ENCODE results near the gene PADI1. TPM values are rescaled to one million over a fixed set of nuclear protein-coding genes. Genes with fewer than 3 reads are reported as not detected.

The PADI1 gene
- total and polyA plus RNA-seq, 4 donors, result 4.9 TPM; not detected in 3

DNA sequence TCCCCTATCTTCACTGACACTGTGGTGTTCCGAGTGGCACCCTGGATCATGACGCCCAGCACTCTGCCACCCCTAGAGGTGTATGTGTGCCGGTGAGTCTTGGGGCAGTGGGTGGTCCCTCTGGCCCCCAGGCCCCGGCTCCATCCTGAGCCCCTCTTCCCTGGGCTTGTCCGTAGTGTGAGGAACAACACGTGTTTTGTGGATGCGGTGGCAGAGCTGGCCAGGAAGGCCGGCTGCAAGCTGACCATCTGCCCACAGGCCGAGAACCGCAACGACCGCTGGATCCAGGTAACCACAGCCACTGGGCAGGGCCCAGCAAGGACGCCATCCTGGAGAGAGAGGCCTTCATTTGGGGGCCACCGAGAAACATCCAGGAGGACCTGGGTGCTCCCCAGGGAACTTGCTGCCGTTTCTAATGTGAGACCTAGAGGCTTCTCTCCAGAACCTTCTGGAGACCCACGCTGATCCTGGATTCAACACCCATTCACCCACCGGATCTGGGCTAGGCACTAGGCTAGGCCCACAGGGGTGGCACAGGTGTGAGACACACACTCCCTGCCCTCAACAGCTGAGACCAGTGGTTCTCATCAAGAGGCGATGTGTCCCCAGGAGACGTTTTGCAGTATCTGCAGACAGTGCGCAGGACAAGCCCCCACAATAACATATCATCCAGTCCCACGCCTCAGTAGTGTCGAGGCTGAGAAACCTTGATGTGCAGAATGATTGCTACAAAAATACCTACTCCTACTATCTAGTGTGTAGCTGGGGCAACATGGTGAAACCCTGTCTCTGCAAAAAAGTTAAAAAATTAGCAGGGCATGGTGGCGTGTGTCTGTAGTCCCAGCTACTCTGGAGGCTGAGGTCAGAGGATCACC is 66.2 kb downstream of the PADI1 start:
- no peak for DNase-seq (ENCODE audit: low spot score)
- no peak for TF ChIP-seq CTCF (IDR thresholded peaks at IDR 0.05; ENCODE audit: low read depth, low read length, missing input control)
- TF ChIP-seq RAD21 (IDR thresholded peaks at IDR 0.05), result no peak
- no peak for TF ChIP-seq YY1 (IDR thresholded peaks at IDR 0.05)
- Histone ChIP-seq H3K9ac (ENCODE audit: low read depth in 1 of 2, low read length in 2 of 2) (no peak overlapping the region), H3K4me3 (ENCODE audit: low read depth in 1 of 3, low read length in 3 of 3) (no peak overlapping the region), H3K27ac (ENCODE audit: low read depth in 1 of 2, low read length in 2 of 2) (no peak overlapping the region), H3K36me3 (ENCODE audit: control insufficient read depth in 4 of 4, insufficient read depth in 3 of 4, low read depth in 1 of 4, low read length in 3 of 4) (peaks cover 0 to 1% (median 0%) of the 10 kb centered on the region in 4 donors), H3K9me3 (ENCODE audit: control insufficient read depth in 4 of 4, low read length in 3 of 4) (no peaks in the 10 kb centered on the region), H3K27me3 (ENCODE audit: control insufficient read depth in 4 of 4, insufficient read depth in 4 of 4, low read length in 3 of 4) (peaks cover 0 to 2% (median 0%) of the 10 kb centered on the region in 4 donors), H3K4me1 (ENCODE audit: control insufficient read depth in 4 of 4, insufficient read depth in 4 of 4, low read length in 3 of 4) (no peaks in the 10 kb centered on the region)
- 90% methylated on average over 23 of the region's 23 CpGs for WGBS

DNA sequence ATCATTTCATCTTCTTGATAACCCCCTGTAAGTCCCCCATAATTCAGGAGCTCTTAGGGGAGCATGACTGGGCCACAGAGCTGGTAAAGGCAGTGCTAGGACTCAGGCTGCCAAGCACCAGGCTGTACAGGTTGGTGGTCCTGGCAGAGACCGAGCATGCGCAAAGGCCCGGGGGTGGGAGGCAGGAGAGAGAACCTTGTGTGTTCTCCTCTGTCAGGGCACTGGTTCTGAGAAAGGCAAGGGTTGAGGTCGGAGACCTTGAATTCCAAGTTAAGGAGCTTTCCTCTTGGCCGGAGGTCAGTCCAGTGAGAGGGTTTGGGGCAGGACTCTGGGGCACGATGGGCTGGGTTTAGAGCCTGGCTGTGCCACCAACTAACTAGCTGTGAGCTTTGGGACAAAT is 67.1 kb downstream of the PADI1 start:
- 90% methylated on average over 6 of the region's 6 CpGs for WGBS
- no peak overlapping the region for H3K27ac ChIP-seq (ENCODE audit: low read depth in 1 of 2, low read length in 2 of 2)
- H3K4me1 ChIP-seq (ENCODE audit: control insufficient read depth in 4 of 4, insufficient read depth in 4 of 4, low read length in 3 of 4), result no peaks in the 10 kb centered on the region
- H3K27me3 ChIP-seq (ENCODE audit: control insufficient read depth in 4 of 4, insufficient read depth in 4 of 4, low read length in 3 of 4), result peaks cover 0 to 2% (median 0%) of the 10 kb centered on the region in 4 donors
- H3K9ac ChIP-seq (ENCODE audit: low read depth in 1 of 2, low read length in 2 of 2), result no peak overlapping the region
- TF ChIP-seq TAF1 (conservative IDR thresholded peaks at IDR 0.05) (no peak), RXRA (IDR thresholded peaks at IDR 0.05) (no peak), CTCF (IDR thresholded peaks at IDR 0.05; ENCODE audit: low read depth, low read length, missing input control) (no peak), FOXA1 (IDR thresholded peaks at IDR 0.05) (no peak), HNF4A (conservative IDR thresholded peaks at IDR 0.05) (no peak), MAX (IDR thresholded peaks at IDR 0.05) (no peak), ZBTB33 (IDR thresholded peaks at IDR 0.05) (no peak), EGR1 (IDR thresholded peaks at IDR 0.05; ENCODE audit: low read depth in 2 of 2) (no peak), GABPA (IDR thresholded peaks at IDR 0.05 in 1 of 2, conservative IDR thresholded peaks at IDR 0.05 in 1 of 2) (no peak), YY1 (IDR thresholded peaks at IDR 0.05) (no peak), NR2F2 (IDR thresholded peaks at IDR 0.05) (no peak), SP1 (IDR thresholded peaks at IDR 0.05) (no peak), JUND (IDR thresholded peaks at IDR 0.05) (no peak), RAD21 (IDR thresholded peaks at IDR 0.05) (no peak), FOXA2 (IDR thresholded peaks at IDR 0.05) (no peak), REST (IDR thresholded peaks at IDR 0.05) (no peak), HNF4G (IDR thresholded peaks at IDR 0.05) (no peak)
- TF ChIP-seq, protein P1, sequence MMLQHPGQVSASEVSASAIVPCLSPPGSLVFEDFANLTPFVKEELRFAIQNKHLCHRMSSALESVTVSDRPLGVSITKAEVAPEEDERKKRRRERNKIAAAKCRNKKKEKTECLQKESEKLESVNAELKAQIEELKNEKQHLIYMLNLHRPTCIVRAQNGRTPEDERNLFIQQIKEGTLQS (IDR thresholded peaks at IDR 0.05), result no peak
- peaks cover 0 to 1% (median 0%) of the 10 kb centered on the region in 4 donors for H3K36me3 ChIP-seq (ENCODE audit: control insufficient read depth in 4 of 4, insufficient read depth in 3 of 4, low read depth in 1 of 4, low read length in 3 of 4)
- no peaks in the 10 kb centered on the region for H3K9me3 ChIP-seq (ENCODE audit: control insufficient read depth in 4 of 4, low read length in 3 of 4)
- no peak for DNase-seq (ENCODE audit: low spot score)
- H3K4me3 ChIP-seq (ENCODE audit: low read depth in 1 of 3, low read length in 3 of 3), result no peak overlapping the region

Data from liver (tissue), 9 donors.